Left renal cortex interstitium (tissue), 4 donors: ENCODE results near the gene SPEM1. TPM values are rescaled to one million over a fixed set of nuclear protein-coding genes. Genes with fewer than 3 reads are reported as not detected.

Experiments used
- DNase-seq, 4 donors: peaks; one replicate each; pipeline ENCODE4 v3.0.0-alpha.2; 2013; ENCODE audit warnings: low read depth in 4 of 4, low spot score in 2 of 4, missing footprints in 1 of 4
- polyA plus RNA-seq, 4 donors: library from polyadenylated mRNA; unstranded; fragments of 120-200 nt; gene quantifications; one replicate each; pipeline ENCODE4 v1.2.1, GENCODE V29; 2013; ENCODE audit not compliant: insufficient read length in 4 of 4

The SPEM1 gene
- polyA plus RNA-seq, 4 donors = not detected

DNA sequence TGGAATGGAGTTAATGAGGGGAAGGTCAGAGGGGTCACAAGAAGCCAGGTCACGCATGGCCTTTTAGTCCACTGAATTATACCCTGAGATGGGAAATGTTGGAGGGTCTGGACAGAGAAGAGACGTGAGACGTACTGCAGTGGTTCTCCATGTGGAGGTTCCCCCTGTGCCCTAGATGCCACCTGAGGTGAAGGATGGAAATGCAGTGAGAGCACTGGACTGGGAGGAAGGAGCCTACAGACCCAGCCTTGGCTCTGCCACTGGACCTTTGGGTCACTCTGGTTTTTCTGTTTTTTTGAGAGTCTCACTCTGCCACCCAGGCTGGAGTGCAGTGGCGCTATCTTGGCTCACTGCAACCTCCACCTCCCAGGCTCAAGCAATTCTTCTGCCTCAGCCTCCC lies 24.0 kb upstream of the SPEM1 start:
- no peak for DNase-seq

DNA sequence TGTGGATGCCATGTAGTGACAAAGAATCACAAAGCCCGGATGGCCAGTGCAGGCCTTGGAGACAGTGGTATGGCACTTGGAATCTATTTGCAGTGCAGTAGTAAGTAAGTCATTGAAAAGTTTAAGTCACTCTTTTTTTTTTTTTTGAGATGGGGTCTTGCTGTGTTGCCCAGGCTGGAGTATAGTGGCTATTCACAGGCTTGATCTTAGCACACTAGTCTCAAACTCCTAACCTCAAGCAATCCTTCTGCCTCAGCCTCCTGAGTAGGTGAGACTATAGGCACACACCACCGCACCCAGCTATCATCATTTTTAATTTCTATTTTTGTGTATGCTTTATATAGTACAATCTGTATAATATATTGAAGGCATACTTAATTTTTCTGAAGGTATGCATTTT lies 21.5 kb upstream of the SPEM1 start:
- DNase-seq = no peak

DNA sequence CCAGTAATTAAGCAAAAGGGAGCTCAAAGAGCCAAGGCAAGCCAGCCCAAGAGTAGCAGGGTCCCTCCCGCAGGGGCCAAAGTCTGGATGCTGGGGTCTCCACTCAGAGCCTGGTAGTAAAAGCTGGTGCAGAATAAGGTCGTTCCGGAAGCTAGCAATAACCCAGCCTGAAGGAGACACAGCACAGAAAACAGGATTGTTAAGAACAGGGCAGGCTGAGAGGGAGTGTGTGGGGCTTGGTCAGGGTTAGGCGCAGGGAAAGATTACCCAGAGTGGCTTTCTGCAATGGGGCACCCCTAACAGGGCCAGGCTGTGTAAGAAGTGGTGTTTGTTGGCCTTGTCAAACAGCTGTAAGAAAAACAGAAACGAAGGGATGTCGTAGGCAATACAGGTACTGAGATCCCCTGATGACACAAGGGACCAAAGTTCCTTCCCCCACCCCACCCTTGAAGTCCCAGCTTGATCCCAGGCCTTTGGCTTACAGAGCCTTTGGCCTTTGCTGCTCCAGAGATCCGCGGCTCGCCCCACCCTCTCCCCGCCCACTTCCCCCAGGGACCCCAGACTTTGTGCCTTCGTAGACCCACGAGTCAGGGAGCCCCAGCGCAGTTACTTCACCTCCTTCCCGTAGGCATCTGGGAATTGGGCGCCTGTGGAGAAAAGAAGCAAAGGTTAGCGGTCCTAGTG lies 16.9 kb upstream of the SPEM1 start:
- DNase-seq = no peak

DNA sequence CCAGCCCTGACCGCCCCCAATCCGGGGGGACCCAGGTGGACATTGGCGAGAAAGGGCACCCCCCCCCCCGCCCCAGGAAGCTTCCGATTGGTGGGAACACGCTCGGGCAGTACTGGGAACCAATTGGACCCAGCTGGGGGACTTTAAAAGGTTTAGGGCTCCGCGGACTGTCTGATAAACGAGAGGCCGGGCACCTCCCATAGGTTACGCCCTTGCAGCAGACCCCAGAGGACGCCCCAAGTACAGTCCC lies 16.5 kb upstream of the SPEM1 start:
- no peak for DNase-seq

DNA sequence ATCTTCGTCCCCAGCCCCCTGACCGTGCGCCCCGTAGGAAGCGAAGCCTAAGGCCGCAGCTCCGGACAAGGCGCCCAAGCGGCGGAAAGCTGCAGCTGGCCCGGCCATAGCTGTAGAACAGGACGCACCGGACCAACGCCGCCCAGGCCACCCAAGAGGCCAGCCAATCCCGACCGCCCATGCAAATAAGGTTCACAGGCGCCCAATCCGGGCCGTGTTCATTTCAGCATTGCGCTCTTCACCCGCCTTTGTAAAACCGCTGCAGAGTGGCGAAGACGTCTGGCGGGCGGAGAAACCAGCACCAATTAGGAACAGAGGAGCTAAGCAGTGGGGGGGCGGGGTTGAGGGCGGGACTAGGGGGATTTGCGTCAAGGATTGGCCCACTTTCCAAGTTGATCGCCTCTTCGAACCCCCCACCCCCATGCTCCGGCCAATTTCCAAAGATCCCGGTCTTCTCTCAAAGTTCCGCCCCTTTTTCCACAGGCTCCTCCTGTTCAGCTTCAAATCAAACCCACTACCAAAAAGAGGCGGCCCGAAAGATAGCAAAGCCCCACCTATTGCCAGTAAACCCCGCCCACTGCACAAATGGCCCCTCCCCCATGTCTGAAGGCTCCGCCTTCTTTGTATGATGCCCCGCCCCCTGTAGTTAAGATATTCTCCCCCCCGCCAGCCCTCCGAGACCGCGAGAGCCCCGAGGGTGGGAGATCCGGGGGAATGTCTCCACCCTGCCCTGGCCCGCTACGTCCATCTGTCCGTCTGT lies 16.0 kb upstream of the SPEM1 start, which contains the start of gene TMEM256:
Gene TMEM256, minus strand, starts transcription at position 121 of the 760 bp plus-strand sequence. Its CDS starts 13 bp downstream, at position 108.
- DNase-seq = peak; percentile 95 to 99 (median 98)

DNA sequence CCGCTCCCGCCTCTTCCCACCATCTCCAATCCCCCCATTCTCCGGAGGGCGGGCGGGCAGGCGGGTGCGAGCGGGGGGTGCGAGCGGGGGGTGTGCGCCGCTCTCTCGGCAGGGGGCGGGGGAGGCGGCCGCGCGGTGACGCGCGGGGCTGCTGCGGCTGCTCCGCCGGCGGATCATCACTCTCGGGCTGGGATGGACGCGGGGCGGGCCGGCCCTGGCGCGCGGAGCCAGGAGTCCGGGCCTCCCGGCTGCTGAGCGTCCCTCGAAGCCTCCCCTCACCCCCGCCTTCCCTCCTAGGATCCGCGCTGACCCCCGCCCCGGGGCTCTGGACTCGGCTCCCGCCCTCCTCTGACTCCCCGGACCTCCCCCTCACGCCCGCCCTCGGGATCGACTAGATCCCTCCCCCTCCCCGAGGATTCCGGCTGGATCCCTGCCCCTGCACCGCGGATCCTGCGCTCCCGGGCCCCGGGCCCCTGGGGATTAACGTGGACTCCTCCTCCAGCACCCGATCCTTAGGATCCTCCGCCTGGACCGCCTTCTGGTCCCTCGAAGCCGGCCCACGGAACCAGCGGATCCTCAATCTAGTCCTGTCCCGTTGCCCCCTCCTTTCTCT lies 15.3 kb upstream of the SPEM1 start:
- DNase-seq = no peak

DNA sequence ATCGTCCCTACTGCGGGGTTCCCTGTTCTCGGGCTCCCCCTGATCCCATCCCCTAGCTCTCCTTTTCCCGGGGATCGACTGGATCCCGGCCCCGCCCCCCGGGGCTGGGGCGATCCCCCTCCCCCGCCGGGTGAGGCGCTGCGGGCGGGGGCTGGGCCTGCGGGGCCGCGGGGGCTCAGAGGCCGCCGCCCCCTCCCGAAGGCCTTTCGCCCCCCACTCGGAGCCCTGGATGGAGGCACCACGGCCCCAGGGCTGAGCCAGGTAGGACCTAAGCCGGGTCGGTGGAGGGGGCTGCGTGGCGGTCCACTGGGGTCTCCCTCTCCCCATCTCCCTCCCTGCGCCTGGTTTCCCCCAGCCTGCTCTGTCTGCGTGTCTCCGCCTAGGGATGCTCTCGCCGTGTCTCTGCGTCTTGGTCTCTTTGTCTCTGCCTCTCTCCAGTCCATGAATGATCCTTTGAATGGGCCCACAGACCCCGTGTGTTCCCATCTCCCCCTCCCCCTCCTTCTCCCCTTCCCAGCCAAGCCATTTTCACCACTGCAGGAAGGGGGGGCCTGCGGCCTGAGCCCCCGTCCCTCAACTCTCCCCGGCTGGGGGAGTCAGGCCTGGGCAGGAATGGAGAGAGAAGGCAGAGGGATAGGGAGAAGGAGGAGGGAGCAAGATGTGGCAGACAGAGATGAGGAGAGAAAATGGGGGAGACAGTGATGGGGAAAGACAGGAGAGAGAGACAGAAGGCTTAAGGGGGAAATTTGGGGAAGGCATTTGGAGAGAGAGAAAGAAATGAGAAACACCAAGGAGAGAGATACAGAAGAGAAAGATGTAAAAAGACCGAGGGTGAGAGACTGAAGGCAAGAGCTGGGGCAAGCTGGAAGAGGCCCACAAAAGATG lies 14.5 kb upstream of the SPEM1 start:
- no peak for DNase-seq

DNA sequence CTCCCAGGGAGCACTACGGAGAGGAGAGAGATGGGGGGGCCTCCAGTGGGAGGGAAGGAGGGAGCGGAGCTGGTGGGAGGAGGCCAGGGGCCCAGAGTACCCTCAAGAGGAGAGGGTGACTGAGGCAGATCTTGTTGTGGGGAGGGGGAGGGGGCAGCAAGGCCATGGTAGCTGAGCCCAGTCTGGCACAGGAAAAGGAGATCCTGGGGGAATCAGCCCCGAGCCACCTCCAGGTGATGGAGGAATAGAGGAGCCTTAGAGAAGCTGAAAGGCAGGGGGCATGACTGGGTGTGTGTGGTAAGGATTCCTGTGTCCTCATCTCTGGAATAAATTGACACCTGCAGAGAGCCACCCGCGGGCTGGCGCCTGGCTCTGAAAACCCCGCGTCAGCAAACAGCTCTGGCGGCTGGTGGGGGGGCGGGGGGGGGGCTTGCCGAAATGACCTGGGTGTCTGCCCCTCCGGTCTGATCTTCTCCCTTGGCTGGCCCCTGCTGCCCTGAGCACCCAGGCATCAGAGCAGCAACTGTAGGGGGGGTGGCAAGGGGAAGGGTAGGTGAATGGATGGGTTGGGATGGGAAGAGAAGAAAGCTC lies 13.8 kb upstream of the SPEM1 start:
- no peak for DNase-seq

DNA sequence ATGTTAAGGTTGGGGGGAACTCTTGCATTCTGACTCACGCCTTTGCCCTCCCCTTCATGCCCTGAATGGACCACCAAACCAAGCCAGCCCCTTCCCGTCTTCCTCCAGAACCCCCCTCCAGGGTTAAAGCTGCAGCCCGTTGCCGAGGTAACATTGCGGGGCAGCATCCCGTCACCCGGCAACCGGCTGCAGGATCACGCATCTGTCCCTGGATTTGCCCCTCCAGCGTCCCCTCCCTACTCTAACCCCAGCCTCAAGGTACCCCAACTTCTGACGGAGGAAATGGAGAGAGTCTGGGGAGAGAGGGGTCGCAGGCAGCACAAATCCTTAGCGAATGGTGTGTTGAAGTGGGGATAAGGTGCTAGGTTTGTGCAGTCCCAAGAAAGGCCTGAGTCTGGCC lies 13.0 kb upstream of the SPEM1 start:
- no peak for DNase-seq

DNA sequence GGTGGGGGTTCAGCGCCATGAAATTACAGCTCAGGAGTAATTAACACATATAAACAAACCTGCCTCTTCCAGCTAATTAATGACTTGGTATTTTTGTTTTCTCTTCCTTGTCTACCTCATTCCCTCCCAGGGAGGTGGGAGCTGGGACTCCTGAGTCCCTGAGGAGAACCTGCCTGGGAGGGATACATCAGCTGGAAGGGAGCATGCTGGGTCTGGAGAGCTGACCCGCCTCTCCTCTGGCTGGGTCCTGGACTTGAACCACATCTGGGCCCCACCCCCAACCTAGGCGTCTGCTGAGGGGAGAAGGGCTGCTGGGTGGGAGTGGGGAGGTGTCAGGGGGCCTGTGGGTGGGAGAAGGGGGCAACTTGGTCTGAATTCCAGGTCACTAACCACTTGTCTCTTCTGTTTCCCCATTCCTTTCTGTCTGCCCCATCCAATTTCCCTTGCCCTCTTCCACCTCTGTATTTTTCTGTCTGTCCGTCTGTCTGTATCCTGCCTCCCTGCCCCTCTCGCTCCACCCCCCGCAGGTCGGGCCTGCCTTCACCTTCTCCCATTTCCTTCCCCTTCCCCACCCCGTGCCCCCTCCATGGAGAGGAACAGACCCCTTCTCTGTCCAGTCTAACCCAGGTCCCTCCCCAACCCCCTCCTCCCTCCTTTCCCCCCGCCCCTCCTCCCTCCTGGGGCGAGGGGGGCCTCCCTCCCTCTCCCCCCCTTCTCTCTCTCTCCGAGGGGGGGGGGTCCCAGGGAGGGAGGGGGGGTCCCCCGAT lies 12.5 kb upstream of the SPEM1 start, which contains the start of gene NLGN2:
Gene NLGN2, plus strand, starts transcription at position 361 of the 767 bp plus-strand sequence. CDS start 411 bp downstream, outside the sequence.
- no peak for DNase-seq

DNA sequence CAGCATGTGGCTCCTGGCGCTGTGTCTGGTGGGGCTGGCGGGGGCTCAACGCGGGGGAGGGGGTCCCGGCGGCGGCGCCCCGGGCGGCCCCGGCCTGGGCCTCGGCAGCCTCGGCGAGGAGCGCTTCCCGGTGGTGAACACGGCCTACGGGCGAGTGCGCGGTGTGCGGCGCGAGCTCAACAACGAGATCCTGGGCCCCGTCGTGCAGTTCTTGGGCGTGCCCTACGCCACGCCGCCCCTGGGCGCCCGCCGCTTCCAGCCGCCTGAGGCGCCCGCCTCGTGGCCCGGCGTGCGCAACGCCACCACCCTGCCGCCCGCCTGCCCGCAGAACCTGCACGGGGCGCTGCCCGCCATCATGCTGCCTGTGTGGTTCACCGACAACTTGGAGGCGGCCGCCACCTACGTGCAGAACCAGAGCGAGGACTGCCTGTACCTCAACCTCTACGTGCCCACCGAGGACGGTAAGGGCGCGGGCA lies 11.8 kb upstream of the SPEM1 start:
- no peak for DNase-seq

DNA sequence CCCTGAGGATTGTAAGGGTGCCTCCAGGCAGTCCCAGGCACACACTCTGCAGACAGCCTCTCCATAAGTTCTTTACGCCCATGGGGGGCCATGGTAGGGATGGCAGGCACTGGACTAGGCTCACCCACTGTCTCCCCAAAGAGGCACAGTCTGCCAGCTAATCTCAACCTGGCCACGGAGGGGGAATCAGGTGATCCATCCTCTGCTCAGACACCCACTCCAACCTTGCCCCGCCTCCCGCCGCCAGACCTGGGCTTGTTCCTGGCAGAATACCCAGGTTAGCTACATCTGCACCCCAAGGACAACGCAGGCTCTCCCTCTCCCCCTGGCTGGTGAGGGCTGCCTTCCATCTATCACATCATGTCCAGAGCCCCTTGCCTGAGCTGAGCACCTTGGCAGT lies 11.3 kb upstream of the SPEM1 start:
- no peak for DNase-seq

DNA sequence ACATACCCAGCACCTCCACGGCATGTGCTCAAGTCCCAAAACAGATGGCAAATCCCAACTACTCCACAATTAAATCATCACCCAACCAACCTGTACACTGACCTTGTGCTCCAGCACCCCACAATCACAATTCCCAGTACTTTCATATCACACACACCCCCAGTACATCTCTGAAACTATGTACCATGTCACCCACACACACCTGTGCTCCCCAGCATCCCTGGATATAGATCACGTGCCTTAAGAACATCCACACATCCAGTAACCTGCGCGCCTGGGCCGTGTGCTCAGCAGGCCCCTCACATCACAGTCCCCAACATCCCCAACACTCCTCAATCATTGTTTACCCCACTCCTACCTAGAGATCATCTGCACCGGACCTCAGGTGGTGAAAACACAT lies 10.4 kb upstream of the SPEM1 start:
- DNase-seq = no peak

DNA sequence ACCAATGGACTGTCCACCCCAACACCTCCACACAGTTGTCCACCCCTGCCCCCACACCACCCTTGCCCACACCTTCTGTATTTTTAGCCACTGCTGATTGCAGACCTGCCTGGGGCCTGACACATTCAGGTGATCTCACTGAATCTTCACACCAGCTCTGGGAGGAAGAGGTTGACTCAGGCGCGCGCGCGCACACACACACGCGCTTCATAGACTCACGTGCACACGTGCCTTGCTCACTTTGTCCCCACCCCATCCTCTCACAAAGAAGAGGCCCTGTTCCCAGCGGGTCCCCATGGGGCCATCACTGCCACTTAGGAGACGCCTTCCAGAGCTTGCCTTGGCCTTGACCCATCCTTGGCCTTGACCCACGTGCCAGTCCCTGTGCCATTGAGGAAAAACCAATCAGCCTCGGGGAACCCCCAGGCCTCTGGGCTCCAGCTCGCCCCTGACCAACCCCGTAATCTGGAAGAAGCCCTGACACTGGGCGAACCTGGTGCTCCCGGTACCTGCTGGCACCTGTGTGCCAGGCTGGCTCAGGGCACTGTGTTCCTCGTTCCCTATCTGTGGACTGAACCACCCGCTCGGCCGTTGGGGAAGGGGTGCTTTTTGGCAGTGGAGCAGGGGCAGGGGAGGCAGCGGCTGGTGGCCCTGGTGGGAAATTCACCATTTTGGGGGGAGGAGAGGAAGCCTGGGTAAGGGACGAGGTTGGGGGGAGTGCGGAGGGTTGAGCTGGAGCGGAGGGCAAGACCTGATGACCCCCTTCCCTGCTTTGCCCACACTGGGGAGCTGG lies 9.3 kb upstream of the SPEM1 start:
- no peak for DNase-seq

DNA sequence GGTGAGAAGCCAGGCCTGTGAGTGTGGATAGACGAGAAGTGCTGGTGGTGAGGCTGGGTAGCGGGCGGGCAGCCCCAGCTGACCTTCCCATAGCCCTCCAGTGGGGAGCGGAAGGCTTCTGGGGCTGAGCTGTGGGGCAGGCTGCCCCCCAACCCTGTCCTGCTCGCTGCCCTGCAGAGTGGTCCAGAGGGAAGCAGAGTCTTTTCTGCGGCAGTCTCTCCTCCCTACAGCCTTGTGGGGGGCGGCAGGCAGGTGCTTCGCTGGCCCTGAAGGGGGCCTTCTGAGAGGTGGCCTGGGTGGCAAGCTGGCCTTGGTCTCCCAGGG lies 8.7 kb upstream of the SPEM1 start:
- no peak for DNase-seq

DNA sequence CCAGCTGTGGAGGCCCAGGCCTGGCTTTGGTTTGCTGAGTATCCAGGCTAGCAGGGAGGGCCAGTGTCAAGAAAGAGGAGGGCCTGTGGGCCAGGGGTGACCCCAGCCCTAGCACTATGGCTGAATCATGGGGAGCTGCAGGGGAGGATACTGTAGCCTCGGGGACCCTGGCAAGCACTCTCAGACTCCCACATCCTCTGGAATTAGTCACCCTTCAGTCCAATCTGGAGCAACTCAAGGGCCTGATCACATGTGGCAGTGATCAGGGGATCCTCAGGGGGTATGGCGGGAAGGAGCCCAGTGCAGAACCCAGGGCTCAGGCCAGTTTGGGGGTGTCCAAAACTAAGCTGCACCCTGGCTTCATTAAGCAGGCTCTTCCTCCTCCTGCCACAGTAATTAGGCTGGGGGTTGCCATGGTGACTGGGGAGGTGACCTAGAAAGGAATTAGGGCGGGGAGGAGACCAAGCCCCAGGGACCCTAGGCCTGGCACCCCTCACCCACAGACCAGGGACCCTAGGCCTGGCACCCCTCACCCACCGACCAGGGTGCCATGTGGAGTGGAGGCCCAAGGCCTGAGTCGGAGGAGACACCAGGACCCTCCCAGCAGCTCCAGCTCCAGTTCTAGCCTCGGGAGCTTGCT lies 6.7 kb upstream of the SPEM1 start:
- no peak for DNase-seq

DNA sequence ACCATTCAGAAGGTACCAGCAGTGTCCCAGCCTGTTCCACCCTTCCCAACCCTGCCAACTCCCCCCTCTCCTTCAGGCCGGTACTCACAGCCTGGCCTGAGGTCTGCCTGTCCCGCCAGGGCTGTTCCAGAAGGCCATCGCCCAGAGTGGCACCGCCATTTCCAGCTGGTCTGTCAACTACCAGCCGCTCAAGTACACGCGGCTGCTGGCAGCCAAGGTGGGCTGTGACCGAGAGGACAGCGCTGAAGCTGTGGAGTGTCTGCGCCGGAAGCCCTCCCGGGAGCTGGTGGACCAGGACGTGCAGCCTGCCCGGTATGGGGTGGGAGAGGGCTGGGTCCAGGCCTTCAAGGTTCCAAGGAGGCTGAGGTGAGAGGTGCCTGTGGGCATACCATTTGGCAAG lies 5.3 kb upstream of the SPEM1 start:
- DNase-seq = no peak

DNA sequence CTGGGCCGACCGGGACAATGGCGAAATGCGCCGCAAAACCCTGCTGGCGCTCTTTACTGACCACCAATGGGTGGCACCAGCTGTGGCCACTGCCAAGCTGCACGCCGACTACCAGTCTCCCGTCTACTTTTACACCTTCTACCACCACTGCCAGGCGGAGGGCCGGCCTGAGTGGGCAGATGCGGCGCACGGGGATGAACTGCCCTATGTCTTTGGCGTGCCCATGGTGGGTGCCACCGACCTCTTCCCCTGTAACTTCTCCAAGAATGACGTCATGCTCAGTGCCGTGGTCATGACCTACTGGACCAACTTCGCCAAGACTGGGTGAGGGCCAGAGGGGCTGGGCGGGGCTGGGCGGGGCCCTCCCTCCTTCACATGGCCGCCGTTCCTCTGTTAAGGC lies 4.3 kb upstream of the SPEM1 start:
- no peak for DNase-seq

DNA sequence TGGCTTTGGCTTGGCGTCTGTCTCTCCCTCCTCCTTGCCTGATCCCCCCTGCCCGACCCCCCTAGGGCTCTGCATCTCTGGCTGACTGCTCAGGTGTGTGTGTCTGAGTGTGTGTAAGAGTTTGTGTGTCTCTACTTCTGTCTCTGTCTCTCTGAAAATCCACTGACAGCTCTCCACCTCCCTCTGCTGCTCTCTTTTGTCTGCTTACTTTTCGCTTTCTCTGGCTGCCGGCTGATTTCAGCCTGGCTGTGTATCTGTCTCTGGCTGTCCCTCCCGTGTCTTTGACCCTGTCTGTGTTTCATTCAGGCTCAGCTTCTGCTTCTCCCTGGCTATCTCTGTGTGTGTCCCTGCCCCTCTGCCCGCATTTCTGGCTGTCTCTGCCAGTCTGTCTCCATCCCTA lies 3.8 kb upstream of the SPEM1 start:
- DNase-seq = no peak
